IMR-90 (cell line): ENCODE results near the gene SEC61B. TPM values are rescaled to one million over a fixed set of nuclear protein-coding genes. Genes with fewer than 3 reads are reported as not detected.

Experiments used
- ATAC-seq: fragments of 200-7000 bp; cut with Tn5 transposase; 2 replicates; pipeline ENCODE4 v1.9.1; 2020; ENCODE audit warnings: low read depth, mild to moderate bottlenecking, moderate library complexity
- BruUV-seq: library from RNA; stranded (reverse); fragments of 400-500 nt; replicated peaks from 2 replicates; lab custom pipeline; 2021; lab: Mats Ljungman, UMichigan
- CTCF ChIA-PET: fragments of 300-600 bp; formaldehyde crosslinking; extraction: SDS; loops from one replicate; lab custom pipeline; 2021; ENCODE audit warnings: antibody characterized with exemption; lab: Yijun Ruan, JAX
- POLR2A ChIA-PET: fragments of 300-600 bp; sonication (Branson Sonifier 250); formaldehyde crosslinking; loops from one replicate; lab custom pipeline; 2022; ENCODE audit warnings: antibody characterized with exemption; ENCODE audit not compliant: unreplicated experiment; lab: Charles Lee
- DNase-seq: peaks from one replicate; pipeline ENCODE4 v3.0.0; 2013
- H2AFZ ChIP-seq: replicated peaks from 2 replicates; pipeline ENCODE3; 2013; ENCODE audit warnings: low read length, mild to moderate bottlenecking; ENCODE audit not compliant: poor library complexity
- H2AK5ac ChIP-seq: 2 replicates; pipeline ENCODE4 v1.6.1; 2013; ENCODE audit warnings: low read depth, low read length, inconsistent platforms
- H2AK9ac ChIP-seq: replicated peaks from 2 replicates; pipeline ENCODE3; 2013; ENCODE audit warnings: mild to moderate bottlenecking, low read depth, low read length, moderate library complexity; ENCODE audit not compliant: poor library complexity
- H2BK120ac ChIP-seq: 2 replicates; pipeline ENCODE4 v1.6.1; 2013; ENCODE audit warnings: low read depth, low read length, inconsistent platforms
- H2BK15ac ChIP-seq: 3 replicates; pipeline ENCODE4 v1.6.1; 2013; ENCODE audit warnings: low read depth, low read length, inconsistent platforms
- H2BK20ac ChIP-seq: 2 replicates; pipeline ENCODE4 v1.6.1; 2013; ENCODE audit warnings: low read depth, mild to moderate bottlenecking, inconsistent platforms, low read length, moderate library complexity
- H2BK5ac ChIP-seq: 2 replicates; pipeline ENCODE4 v1.6.1; 2013; ENCODE audit warnings: mild to moderate bottlenecking, low read depth, low read length, inconsistent platforms; ENCODE audit not compliant: poor library complexity, severe bottlenecking
- H3K14ac ChIP-seq: replicated peaks from 2 replicates; pipeline ENCODE4 v1.6.1; 2013; ENCODE audit warnings: low read depth, low read length, inconsistent platforms
- H3K18ac ChIP-seq: 2 replicates; pipeline ENCODE4 v1.6.1; 2013; ENCODE audit warnings: low read depth, low read length, control low read depth
- H3K23ac ChIP-seq: 2 replicates; pipeline ENCODE4 v1.6.1; 2013; ENCODE audit warnings: low read depth, low read length, inconsistent platforms
- H3K27ac ChIP-seq: 2 replicates; pipeline ENCODE4 v1.5.1; 2013; ENCODE audit warnings: mild to moderate bottlenecking, control low read depth, low read length; ENCODE audit not compliant: insufficient read depth
- H3K27me3 ChIP-seq: 2 replicates; pipeline ENCODE4 v1.6.1; 2013; ENCODE audit warnings: low read length; ENCODE audit not compliant: control insufficient read depth, insufficient read depth
- H3K36me3 ChIP-seq: 2 replicates; pipeline ENCODE4 v1.6.1; 2013; ENCODE audit warnings: low read length, mixed read lengths; ENCODE audit not compliant: control insufficient read depth, insufficient read depth
- H3K4ac ChIP-seq: 2 replicates; pipeline ENCODE4 v1.6.1; 2013; ENCODE audit warnings: low read depth, low read length, inconsistent platforms
- H3K4me1 ChIP-seq: 2 replicates; pipeline ENCODE4 v1.6.1; 2013; ENCODE audit warnings: low read length, mixed read lengths; ENCODE audit not compliant: control insufficient read depth, insufficient read depth
- H3K4me2 ChIP-seq: 2 replicates; pipeline ENCODE4 v1.6.1; 2013; ENCODE audit warnings: low read depth, mild to moderate bottlenecking, control low read depth, low read length, moderate library complexity
- H3K4me3 ChIP-seq: 2 replicates; pipeline ENCODE4 v1.5.1; 2013; ENCODE audit warnings: low read depth, mild to moderate bottlenecking, control low read depth, low read length, moderate library complexity; ENCODE audit not compliant: insufficient read depth
- H3K56ac ChIP-seq: 2 replicates; pipeline ENCODE4 v1.6.1; 2013; ENCODE audit warnings: low read length, inconsistent platforms; ENCODE audit not compliant: insufficient read depth; ENCODE audit errors: extremely low read depth
- H3K79me1 ChIP-seq, 2 experiments: 2 replicates each; pipeline ENCODE4 v1.6.1; 2013; ENCODE audit warnings: low read length in 2 of 2, inconsistent platforms in 1 of 2, low read depth in 1 of 2
- H3K9ac ChIP-seq: 2 replicates; pipeline ENCODE4 v1.6.1; 2013; ENCODE audit warnings: low read depth, low read length, control low read depth
- H3K9me1 ChIP-seq: 2 replicates; pipeline ENCODE4 v1.6.1; 2013; ENCODE audit warnings: low read length, inconsistent platforms; ENCODE audit not compliant: insufficient read depth
- H3K9me3 ChIP-seq: 2 replicates; pipeline ENCODE4 v1.6.1; 2013; ENCODE audit warnings: low read length; ENCODE audit not compliant: control insufficient read depth, insufficient read depth
- H4K20me1 ChIP-seq: 2 replicates; pipeline ENCODE4 v1.6.1; 2013; ENCODE audit warnings: low read length, inconsistent platforms; ENCODE audit not compliant: insufficient read depth
- H4K5ac ChIP-seq: 2 replicates; pipeline ENCODE4 v1.6.1; 2013; ENCODE audit warnings: mild to moderate bottlenecking, low read depth, low read length, control low read depth
- H4K8ac ChIP-seq, 2 experiments: 2 replicates each; pipeline ENCODE4 v1.6.1; 2013; ENCODE audit warnings: low read depth in 2 of 2, low read length in 2 of 2, control low read depth in 1 of 2, inconsistent platforms in 1 of 2
- H4K91ac ChIP-seq: 2 replicates; pipeline ENCODE4 v1.6.1; 2013; ENCODE audit warnings: low read depth, low read length, inconsistent platforms; ENCODE audit not compliant: insufficient read depth
- CHD1 ChIP-seq: IDR thresholded peaks from 2 replicates; pipeline ENCODE4 v1.6.1; 2012; ENCODE audit warnings: low read depth, low read length, improper control_type of control experiment
- CTCF ChIP-seq: conservative IDR thresholded peaks from 2 replicates; pipeline ENCODE4 v1.5.1; 2012; ENCODE audit warnings: mild to moderate bottlenecking, low read depth, low read length, improper control_type of control experiment
- ELK1 ChIP-seq: fragments of 150-350 bp; IDR thresholded peaks from 2 replicates; pipeline ENCODE4 v1.6.1; 2016; ENCODE audit warnings: low read depth, mild to moderate bottlenecking, low read length, moderate library complexity, borderline replicate concordance
- MAZ ChIP-seq: IDR thresholded peaks from 2 replicates; pipeline ENCODE4 v1.6.1; 2012; ENCODE audit warnings: low read depth, mild to moderate bottlenecking, low read length, improper control_type of control experiment, moderate library complexity, borderline replicate concordance
- POLR2A ChIP-seq: IDR thresholded peaks from 2 replicates; pipeline ENCODE4 v1.6.1; 2012; ENCODE audit warnings: mild to moderate bottlenecking, low read depth, low read length
- RAD21 ChIP-seq: IDR thresholded peaks from 2 replicates; pipeline ENCODE4 v1.6.1; 2012; ENCODE audit warnings: low read length, improper control_type of control experiment
- SMC3 ChIP-seq: fragments of 150-350 bp; IDR thresholded peaks from 2 replicates; pipeline ENCODE4 v1.6.1; 2016; ENCODE audit warnings: low read depth, mild to moderate bottlenecking, antibody characterized with exemption, low read length, moderate library complexity
- WGBS, 2 experiments: methylation state at CpG; one replicate each; pipeline versions ENCODE4 v1.1.5 to v1.1.7; 2013; ENCODE audit warnings: missing lambda C conversion rate in 2 of 2; ENCODE audit not compliant: insufficient read length in 1 of 2; ENCODE audit errors: extremely low coverage in 2 of 2; 5-methylcytosine and 5-hydroxymethylcytosine counted together
- dilution Hi-C: fragments of 300-500 bp; cut with HindIII; formaldehyde crosslinking; loops from one replicate; pipeline ENCODE4 v1.14.3; 2018; ENCODE audit warnings: low sequenced_read_pairs; ENCODE audit not compliant: unreplicated experiment
- in situ Hi-C: fragments of 300-500 bp; cut with MboI; formaldehyde crosslinking; loops from 3 replicates; pipeline ENCODE4 v1.14.3; 2019; ENCODE audit warnings: low sequenced_read_pairs, inconsistent platforms, mixed read lengths
- intact Hi-C: fragments of 100-400 bp; cut with micrococcal nuclease; formaldehyde crosslinking; loops from 2 replicates; pipeline ENCODE4 v1.10.0; 2022
- polyA plus RNA-seq, 3 experiments: library from polyadenylated mRNA; depleted of rRNA; stranded (reverse); fragments of >200 nt; gene quantifications; 2 replicates each; pipeline ENCODE4 v1.2.3, GENCODE V29; 2012; ENCODE audit warnings: low replicate concordance in 1 of 3
- total RNA-seq: library from RNA; depleted of rRNA; stranded (reverse); fragments of >200 nt; gene quantifications from 2 replicates; pipeline ENCODE4 v1.2.3, GENCODE V29; 2012

Gene SEC61B
- total and polyA plus RNA-seq, 2 of the 4 experiments (the other 2 are of a cell fraction): 180 to 281 TPM

DNA sequence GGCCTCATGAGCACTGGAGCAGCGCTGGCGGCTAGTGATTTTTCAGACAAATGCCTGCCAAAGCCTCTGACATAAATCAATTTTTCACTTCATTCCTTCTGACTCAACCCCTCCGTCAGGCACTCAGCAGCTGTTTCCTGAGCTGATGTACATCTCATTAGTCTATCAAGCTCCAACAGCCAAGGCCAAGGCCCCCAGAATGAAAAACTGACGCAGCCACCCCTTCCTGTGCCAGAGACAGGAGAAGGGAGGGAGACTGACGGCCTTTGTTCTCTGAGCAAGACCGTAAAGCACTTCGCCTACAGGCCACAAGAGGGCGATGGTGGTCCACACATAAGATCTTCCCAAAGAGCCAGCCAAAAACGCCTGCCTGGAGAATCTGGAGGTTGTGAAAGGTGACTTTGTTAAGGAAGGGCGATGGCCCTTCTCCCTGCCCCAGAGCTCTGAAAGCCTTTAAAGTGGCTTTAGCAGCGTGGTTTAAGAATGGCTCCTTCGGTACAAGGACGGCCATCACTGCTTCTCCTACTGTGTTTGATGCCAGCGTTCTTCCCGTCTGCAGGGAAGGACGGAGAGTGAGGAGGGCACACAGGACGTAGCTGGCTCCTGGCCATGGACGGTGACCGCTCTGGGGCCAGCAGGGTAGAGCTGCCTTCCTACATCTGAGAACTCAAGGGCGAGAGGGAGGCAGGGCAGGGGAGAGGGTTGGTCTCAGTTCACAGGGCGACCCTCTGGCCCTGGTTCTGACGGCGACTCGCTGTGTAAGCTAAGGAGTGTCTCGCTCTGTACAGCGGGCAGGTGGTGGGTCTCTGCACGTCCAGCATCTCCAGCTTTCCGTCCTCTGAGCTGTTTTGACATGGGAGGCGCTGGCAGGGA lies 37.4 kb upstream of the SEC61B start:
- Histone ChIP-seq H3K23ac (no peak overlapping the region), H3K18ac (peak overlapping the region; percentile 17; the same call in 1 of the 2 replicates), H2AK9ac (peak overlapping the region; percentile 66), H2BK15ac (peak overlapping the region; percentile 32; the same call in 1 of the 3 replicates), H3K4me3 (no peak overlapping the region), H2BK120ac (peak overlapping the region; percentile 53), H3K9me3 (no peaks in the 10 kb centered on the region), H3K4ac (peak overlapping the region; percentile 64), H3K9me1 (peaks cover 6% of the 10 kb centered on the region; the same call in 1 of the 2 replicates), H3K4me1 (peaks cover 5% of the 10 kb centered on the region), H2AFZ (peak overlapping the region; percentile 88), H3K4me2 (peak overlapping the region; percentile 22; the same call in 1 of the 2 replicates), H4K91ac (peak overlapping the region; percentile 62), H3K14ac (peak overlapping the region; percentile 62; the same call in 1 of the 2 replicates), H3K27ac (no peak overlapping the region), H2AK5ac (peak overlapping the region; percentile 53), H2BK20ac (no peak overlapping the region; the same call in 1 of the 2 replicates), H4K8ac (peak overlapping the region in 1 of 2 experiments; percentile 77; a peak in 2 of 4 replicates), H4K20me1 (no peaks in the 10 kb centered on the region), H4K5ac (no peak overlapping the region; the same call in 1 of the 2 replicates), H3K9ac (peak overlapping the region; percentile 7; the same call in 1 of the 2 replicates), H3K36me3 (no peaks in the 10 kb centered on the region), H3K27me3 (peaks cover 6% of the 10 kb centered on the region), H2BK5ac (no peak overlapping the region), H3K79me1 (no peaks in the 10 kb centered on the region), H3K56ac (no peak overlapping the region)
- WGBS, 2 experiments: 26% methylated on average over 11 of the region's 29 CpGs; no CpG with 5 or more reads in 1 of the 2 experiments
- POLR2A ChIA-PET: no interaction called here
- intact Hi-C loops (loop anchor here (1.0 to 10.0 kb wide), 9 partner anchors 38 to 1410 kb away; partner anchors contain the start of genes MSANTD3 and SEC61B), dilution Hi-C loops (no loop called here), in situ Hi-C loops (loop anchor here (10.0 to 25.0 kb wide), 4 partner anchors 620 to 1403 kb away; partner anchors contain the start of gene CAVIN4)
- DNase-seq (peak; percentile 93), ATAC-seq (peak; percentile 94)
- no TSS peak for BruUV-seq
- TF ChIP-seq MAZ (no peak; the same call in 1 of the 2 replicates), CHD1 (no peak), POLR2A (no peak), RAD21 (peak; percentile 91), CTCF (peak; percentile 92), ELK1 (no peak), SMC3 (peak; percentile 76)
- CTCF ChIA-PET: interaction anchor here (0.7 to 2.3 kb wide), 6 partner anchors 12 to 1139 kb away, joined by 3 to 12 read pairs (median 3); partner anchors contain the start of genes ALG2 and SEC61B
